Gastrocnemius medialis (tissue), 4 donors: ENCODE results near the gene GIPC3.

ENCODE experiments used
- CTCF ChIP-seq, 5 experiments: fragments of 450-650 bp in 3 of 5; fragments of 200-600 bp in 2 of 5; sonication (generic) in 2 of 5; IDR thresholded peaks in 4 of 5; conservative IDR thresholded peaks in 1 of 5; 1 replicate in 4 of 5; 2 replicates in 1 of 5; pipeline ENCODE4 v1.5.1; 2016 to 2019; ENCODE audit warnings: antibody characterized with exemption in 5 of 5, mild to moderate bottlenecking in 3 of 5, moderate library complexity in 3 of 5
- POLR2A ChIP-seq, 2 donors: fragments of 450-650 bp; IDR thresholded peaks; one replicate each; pipeline ENCODE4 v1.6.1; 2017; ENCODE audit warnings: antibody characterized with exemption in 2 of 2, mild to moderate bottlenecking in 2 of 2, moderate library complexity in 2 of 2

GRCh38 chr19:3637621-3638020 lies 52.3 kb downstream of the GIPC3 start:
- TF ChIP-seq CTCF (IDR thresholded peaks at IDR 0.05 in 4 of 5, conservative IDR thresholded peaks at IDR 0.05 in 1 of 5) (no peak), POLR2A (IDR thresholded peaks at IDR 0.05) (no peak)
